Endodermal cell (in vitro differentiated cells): ENCODE data around the gene CLGN. TPM values are rescaled to one million over a fixed set of nuclear protein-coding genes. Genes with fewer than 3 reads are reported as not detected.

Source experiments
- DNase-seq: peaks from one replicate; pipeline ENCODE4 v3.0.0-alpha.2; 2017
- H3K27ac ChIP-seq: 2 replicates; pipeline ENCODE4 v1.5.1; 2013; ENCODE audit warnings: mild to moderate bottlenecking, low read depth, low read length, moderate library complexity
- H3K27me3 ChIP-seq: 2 replicates; pipeline ENCODE4 v1.6.1; 2013; ENCODE audit warnings: mild to moderate bottlenecking, low read length, moderate library complexity; ENCODE audit not compliant: insufficient read depth, control insufficient read depth, poor library complexity, severe bottlenecking
- H3K36me3 ChIP-seq: 2 replicates; pipeline ENCODE4 v1.7.0; 2013; ENCODE audit warnings: mild to moderate bottlenecking, low read length, moderate library complexity; ENCODE audit not compliant: control insufficient read depth, insufficient read depth
- H3K4me1 ChIP-seq: one replicate; pipeline ENCODE4 v1.7.0; 2013; ENCODE audit warnings: low read length; ENCODE audit not compliant: control insufficient read depth, insufficient read depth
- H3K4me3 ChIP-seq: 2 replicates; pipeline ENCODE4 v1.5.1; 2013; ENCODE audit warnings: mild to moderate bottlenecking, low read length, moderate library complexity
- H3K9ac ChIP-seq: 2 replicates; pipeline ENCODE4 v1.6.1; 2013; ENCODE audit warnings: mild to moderate bottlenecking, low read length, moderate library complexity; ENCODE audit not compliant: poor library complexity, severe bottlenecking; ENCODE audit errors: extremely low read depth
- H3K9me3 ChIP-seq: 2 replicates; pipeline ENCODE4 v1.6.1; 2013; ENCODE audit warnings: mild to moderate bottlenecking, low read length, moderate library complexity; ENCODE audit not compliant: control insufficient read depth
- H3K27ac Mint-ChIP-seq: 2 replicates; pipeline ENCODE4 v1.8.0; 2020; ENCODE audit warnings: mixed read lengths
- H3K27me3 Mint-ChIP-seq: 2 replicates; pipeline ENCODE4 v1.8.0; 2021; ENCODE audit warnings: mild to moderate bottlenecking, mixed read lengths; ENCODE audit not compliant: insufficient read depth
- H3K36me3 Mint-ChIP-seq: 2 replicates; pipeline ENCODE4 v1.8.0; 2020; ENCODE audit warnings: low read depth, mixed read lengths
- H3K4me1 Mint-ChIP-seq: 2 replicates; pipeline ENCODE4 v1.8.0; 2020; ENCODE audit warnings: mixed read lengths
- H3K4me3 Mint-ChIP-seq: 2 replicates; pipeline ENCODE4 v1.8.0; 2020; ENCODE audit warnings: mild to moderate bottlenecking, moderate library complexity, mixed read lengths
- H3K9me3 Mint-ChIP-seq: 2 replicates; pipeline ENCODE4 v1.8.0; 2020; ENCODE audit warnings: mild to moderate bottlenecking, mixed read lengths
- CTCF ChIP-seq: fragments of 200-600 bp; sonication (generic); conservative IDR thresholded peaks from 2 replicates; pipeline ENCODE4 v1.5.0; 2021; ENCODE audit warnings: antibody characterized with exemption, mild to moderate bottlenecking
- WGBS, 2 experiments: methylation state at CpG; one replicate each; pipeline versions ENCODE4 v1.1.5 to v1.1.7; 2013; ENCODE audit warnings: missing lambda C conversion rate in 2 of 2, mixed read lengths in 1 of 2; ENCODE audit not compliant: insufficient coverage in 1 of 2, insufficient read length in 1 of 2; 5-methylcytosine and 5-hydroxymethylcytosine counted together
- total RNA-seq, 2 donors: library from RNA; stranded (reverse); fragmentation: NEBNext Ultra II Directional in 1 of 2; extraction: Animal tissue kit (Norgen Biotek cat#: 25700) in 1 of 2; gene quantifications; 2 replicates in 1 of 2; 3 replicates in 1 of 2; pipeline ENCODE4 v1.2.1, GENCODE V29; 2021

The CLGN gene
- total RNA-seq, 2 donors from 2014 or later: 3.8 to 4.6 TPM

GRCh38 chr4:140463182-140463581 is 35.7 kb upstream of the CLGN start:
- Histone ChIP-seq H3K9ac (no peak overlapping the region), H3K9me3 (no peaks in the 10 kb centered on the region), H3K27ac (no peak overlapping the region), H3K4me1 (no peaks in the 10 kb centered on the region), H3K27me3 (no peaks in the 10 kb centered on the region), H3K4me3 (no peak overlapping the region), H3K36me3 (no peaks in the 10 kb centered on the region)
- Mint-ChIP-seq H3K27me3 (no peaks in the 10 kb centered on the region), H3K36me3 (no peaks in the 10 kb centered on the region), H3K9me3 (peaks cover 3% of the 10 kb centered on the region), H3K4me3 (no peak overlapping the region), H3K4me1 (no peaks in the 10 kb centered on the region), H3K27ac (no peak overlapping the region)
- no peak for TF ChIP-seq CTCF
- DNase-seq: no peak
- WGBS, 2 experiments: 67 to 85% methylated on average over 1 to 3 of the region's 3 CpGs

DNA sequence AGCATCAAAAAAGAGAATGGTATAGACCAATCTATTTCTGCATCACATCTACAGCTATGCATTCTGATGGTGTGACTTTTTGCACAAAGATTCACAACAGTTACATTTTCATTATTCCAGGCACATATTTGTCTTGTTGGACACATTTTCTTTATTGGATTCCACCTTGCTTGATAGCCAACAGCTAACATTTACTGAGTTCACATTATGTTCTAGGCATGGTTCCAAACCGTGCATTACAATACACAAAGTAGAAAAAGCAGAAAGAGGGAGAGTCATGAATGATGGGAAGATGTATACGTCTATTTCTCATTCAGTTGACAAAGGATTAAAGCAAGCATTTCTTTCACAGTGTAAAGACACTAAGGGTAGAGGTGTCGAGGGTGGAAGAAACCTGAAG is 22.9 kb upstream of the CLGN start:
- H3K4me3 ChIP-seq: no peak overlapping the region
- no peak for TF ChIP-seq CTCF
- H3K27ac Mint-ChIP-seq: no peak overlapping the region
- H3K4me1 ChIP-seq: peaks cover 3% of the 10 kb centered on the region
- no peaks in the 10 kb centered on the region for H3K36me3 Mint-ChIP-seq
- H3K9me3 Mint-ChIP-seq: no peaks in the 10 kb centered on the region
- no peak overlapping the region for H3K9ac ChIP-seq
- H3K27me3 Mint-ChIP-seq: peaks cover under 1% of the 10 kb centered on the region
- WGBS, 2 experiments: 90 to 91% methylated on average over 2 to 3 of the region's 3 CpGs
- no peak overlapping the region for H3K27ac ChIP-seq
- no peaks in the 10 kb centered on the region for H3K27me3 ChIP-seq
- H3K4me3 Mint-ChIP-seq: no peak overlapping the region
- no peaks in the 10 kb centered on the region for H3K9me3 ChIP-seq
- no peaks in the 10 kb centered on the region for H3K36me3 ChIP-seq
- DNase-seq: no peak
- H3K4me1 Mint-ChIP-seq: peaks cover 5% of the 10 kb centered on the region

DNA sequence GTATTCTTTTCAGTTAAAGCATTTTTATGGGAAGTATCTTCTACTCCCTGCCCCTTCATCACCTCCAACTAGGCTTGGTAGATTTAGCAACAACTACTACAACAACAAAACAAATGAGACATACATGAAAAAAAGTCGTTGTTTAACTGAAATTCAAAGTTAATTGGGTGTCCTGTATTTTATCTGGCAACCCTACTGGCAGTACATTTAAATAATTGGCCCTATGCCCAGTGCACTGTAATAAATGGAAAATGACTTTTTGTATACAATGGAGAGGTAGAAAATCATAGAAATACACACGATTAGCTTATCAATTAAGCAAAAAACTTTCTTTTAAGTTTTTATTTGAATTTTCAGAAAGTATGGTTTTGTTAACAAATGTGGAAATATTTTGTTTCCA is 21.4 kb upstream of the CLGN start:
- no peak for TF ChIP-seq CTCF
- DNase-seq: no peak
- Mint-ChIP-seq H3K27me3 (no peaks in the 10 kb centered on the region), H3K9me3 (no peaks in the 10 kb centered on the region), H3K36me3 (no peaks in the 10 kb centered on the region), H3K4me3 (no peak overlapping the region), H3K4me1 (peaks cover 5% of the 10 kb centered on the region), H3K27ac (no peak overlapping the region)
- H3K4me1 ChIP-seq: peaks cover 3% of the 10 kb centered on the region
- H3K9ac ChIP-seq: no peak overlapping the region
- H3K36me3 ChIP-seq: no peaks in the 10 kb centered on the region
- no peaks in the 10 kb centered on the region for H3K9me3 ChIP-seq
- no peak overlapping the region for H3K27ac ChIP-seq
- WGBS, 2 experiments: 100% methylated on average over 2 of the region's 2 CpGs; no CpG with 5 or more reads in 1 of the 2 experiments
- H3K4me3 ChIP-seq: no peak overlapping the region
- H3K27me3 ChIP-seq: no peaks in the 10 kb centered on the region
